ENCODE measurements around the gene KIF23. TPM values are rescaled to one million over a fixed set of nuclear protein-coding genes. Genes with fewer than 3 reads are reported as not detected.

Gene KIF23
- total RNA-seq, 1 experiment from 2014 or later, result 83.7 TPM

DNA sequence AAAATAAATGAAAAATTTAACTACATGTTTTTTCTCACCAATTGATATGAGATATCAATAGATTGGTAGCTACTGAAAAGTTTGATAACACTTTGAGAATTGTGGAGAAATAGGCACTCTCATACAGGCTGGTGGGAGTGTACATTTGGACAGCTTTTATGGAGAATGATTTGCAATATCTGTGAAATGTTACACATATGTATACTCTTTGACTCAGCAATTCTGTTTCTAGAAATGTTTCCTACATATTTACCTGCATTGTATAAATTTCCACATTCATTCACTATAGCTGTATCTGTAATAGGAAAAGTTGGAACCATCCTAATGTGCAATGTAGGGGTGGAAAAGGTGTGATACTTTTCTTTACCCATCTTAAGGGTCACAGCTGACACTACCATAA lies 1.9 kb upstream of the KIF23 start:
- intact Hi-C loops (cut with micrococcal nuclease), result no loop called here
- Histone ChIP-seq H3K9ac (ENCODE audit: low read length) (no peak overlapping the region), H3K27ac (ENCODE audit: low read depth, low read length) (no peak overlapping the region), H3K9me2 (ENCODE audit: insufficient read depth) (no peaks in the 10 kb centered on the region), H2AFZ (ENCODE audit: low read depth, low read length, poor library complexity, severe bottlenecking) (no peak overlapping the region), H3K9me3 (ENCODE audit: control insufficient read depth in 1 of 2, insufficient read depth in 1 of 2, low read depth in 1 of 2, low read length in 2 of 2) (no peaks in the 10 kb centered on the region), H3K36me3 (ENCODE audit: control insufficient read depth in 1 of 2, insufficient read depth in 2 of 2, low read length in 2 of 2) (peaks cover 0 to 3% of the 10 kb centered on the region in 2 experiments; a peak in 3 of 4 replicates), H3K4me3 (replicated peaks in 1 of 2; ENCODE audit: low read depth in 1 of 2, low read length in 2 of 2) (no peak overlapping the region), H4K20me1 (ENCODE audit: insufficient read depth) (no peaks in the 10 kb centered on the region; the same call in 1 of the 2 replicates), H3K4me1 (ENCODE audit: control insufficient read depth in 1 of 2, insufficient read depth in 2 of 2, low read length in 2 of 2) (peaks cover 0 to 26% of the 10 kb centered on the region in 2 experiments; a peak in 3 of 4 replicates), H3K4me2 (ENCODE audit: low read length) (no peak overlapping the region), H3K27me3 (ENCODE audit: insufficient read depth, low read length) (no peaks in the 10 kb centered on the region), H3K79me2 (ENCODE audit: insufficient read depth, low read length) (peaks cover 35% of the 10 kb centered on the region)
- DNase-seq (ENCODE audit: low read depth, low spot score) (no peak), ATAC-seq (no peak)
- ChIA-PET CTCF (interaction anchor here (1.2 kb wide), 1 partner anchor 353 kb away, joined by 4 read pairs; no protein-coding TSS in a partner anchor), RAD21 (ENCODE audit: low non-redundant PET in 1 of 2, low total read pairs in 2 of 2, uncharacterized antibody in 2 of 2, unreplicated experiment in 2 of 2) (no interaction called here), POLR2A (no interaction called here)
- BruUV-seq (replicated peaks), result no TSS peak
- no peak for TF ChIP-seq ELF1 (IDR thresholded peaks at IDR 0.05; ENCODE audit: borderline replicate concordance, low read depth)

DNA sequence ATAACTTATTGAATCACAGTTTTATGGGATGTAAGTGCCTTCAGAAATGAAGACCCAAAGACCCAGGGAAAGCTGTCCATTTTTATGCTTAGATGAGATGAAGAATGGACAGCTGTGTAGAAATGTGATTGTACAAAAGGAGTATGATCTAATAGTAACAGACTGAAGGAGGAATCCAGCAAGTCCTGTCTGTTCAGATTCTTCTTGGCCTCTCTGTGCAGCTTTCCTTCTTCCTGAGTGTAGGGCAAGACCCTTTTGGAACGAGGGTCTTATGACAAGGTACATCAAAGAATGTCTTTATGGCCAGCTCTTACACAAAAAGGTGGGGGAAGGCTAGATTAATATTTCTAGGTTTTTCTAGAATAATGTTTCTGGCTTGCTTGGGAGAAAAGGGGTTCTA lies 1.4 kb upstream of the KIF23 start:
- Histone ChIP-seq H3K27ac (ENCODE audit: low read depth, low read length) (no peak overlapping the region), H3K4me3 (replicated peaks in 1 of 2; ENCODE audit: low read depth in 1 of 2, low read length in 2 of 2) (no peak overlapping the region), H3K27me3 (ENCODE audit: insufficient read depth, low read length) (no peaks in the 10 kb centered on the region), H3K4me1 (ENCODE audit: control insufficient read depth in 1 of 2, insufficient read depth in 2 of 2, low read length in 2 of 2) (peaks cover 0 to 26% of the 10 kb centered on the region in 2 experiments; a peak in 3 of 4 replicates), H4K20me1 (ENCODE audit: insufficient read depth) (no peaks in the 10 kb centered on the region; the same call in 1 of the 2 replicates), H2AFZ (ENCODE audit: low read depth, low read length, poor library complexity, severe bottlenecking) (no peak overlapping the region), H3K36me3 (ENCODE audit: control insufficient read depth in 1 of 2, insufficient read depth in 2 of 2, low read length in 2 of 2) (peaks cover 2 to 7% of the 10 kb centered on the region in 2 experiments; a peak in 3 of 4 replicates), H3K9me3 (ENCODE audit: control insufficient read depth in 1 of 2, insufficient read depth in 1 of 2, low read depth in 1 of 2, low read length in 2 of 2) (no peaks in the 10 kb centered on the region), H3K79me2 (ENCODE audit: insufficient read depth, low read length) (peaks cover 39% of the 10 kb centered on the region), H3K9ac (ENCODE audit: low read length) (no peak overlapping the region), H3K4me2 (ENCODE audit: low read length) (peak overlapping the region; percentile 81; the same call in 1 of the 2 replicates), H3K9me2 (ENCODE audit: insufficient read depth) (no peaks in the 10 kb centered on the region)
- ChIA-PET CTCF (interaction anchor here (1.2 kb wide), 1 partner anchor 353 kb away, joined by 4 read pairs; no protein-coding TSS in a partner anchor), POLR2A (no interaction called here), RAD21 (ENCODE audit: low non-redundant PET in 1 of 2, low total read pairs in 2 of 2, uncharacterized antibody in 2 of 2, unreplicated experiment in 2 of 2) (no interaction called here)
- DNase-seq (ENCODE audit: low read depth, low spot score), result no peak
- intact Hi-C loops (cut with micrococcal nuclease), result no loop called here
- BruUV-seq (replicated peaks), result no TSS peak
- ATAC-seq, result no peak
- no peak for TF ChIP-seq FOSL1 (IDR thresholded peaks at IDR 0.05; ENCODE audit: low read depth)
- TF ChIP-seq ELF1 (IDR thresholded peaks at IDR 0.05; ENCODE audit: borderline replicate concordance, low read depth), result no peak
- no peak for TF ChIP-seq POLR2A (IDR thresholded peaks at IDR 0.05; ENCODE audit: borderline replicate concordance, extremely low read depth, insufficient read depth, insufficient read length)
- TF ChIP-seq CEBPB (IDR thresholded peaks at IDR 0.05; ENCODE audit: low read depth), result no peak
- TF ChIP-seq ZFX (IDR thresholded peaks at IDR 0.05), result no peak
- TF ChIP-seq JUND (IDR thresholded peaks at IDR 0.05), result no peak
- TF ChIP-seq CTCF (IDR thresholded peaks at IDR 0.05 in 2 of 3, conservative IDR thresholded peaks at IDR 0.05 in 1 of 3; ENCODE audit: borderline replicate concordance in 1 of 3, insufficient read depth in 1 of 3, low read depth in 2 of 3, low read length in 2 of 3), result no peak
- no peak for TF ChIP-seq EZH2phosphoT487 (IDR thresholded peaks at IDR 0.05; ENCODE audit: borderline replicate concordance)
- no peak for TF ChIP-seq ZNF274 (IDR thresholded peaks at IDR 0.05; ENCODE audit: low read depth, low read length)
- TF ChIP-seq EGR1 (IDR thresholded peaks at IDR 0.05; ENCODE audit: low read depth), result no peak

Measured in HCT116 (cell line).